ENCODE results near the gene NCK2.

NCK2 gene

GRCh38 chr2:105912081-105912480 is 167.4 kb downstream of the NCK2 start:
- peaks cover 20% of the 10 kb centered on the region for H3K4me1 Mint-ChIP-seq (ENCODE audit: low read depth)
- no peaks in the 10 kb centered on the region for H3K27me3 Mint-ChIP-seq
- no peak overlapping the region for H3K4me3 Mint-ChIP-seq
- H3K9me3 Mint-ChIP-seq: peaks cover 18% of the 10 kb centered on the region
- peaks cover 6% of the 10 kb centered on the region for H3K36me3 Mint-ChIP-seq (ENCODE audit: low read depth)
- peak overlapping the region; percentile 82 for H3K27ac Mint-ChIP-seq
- DNase-seq: no peak

- H3K36me3 Mint-ChIP-seq (ENCODE audit: low read depth): peaks cover 6% of the 10 kb centered on the region
- H3K4me3 Mint-ChIP-seq: no peak overlapping the region
- H3K27ac Mint-ChIP-seq: no peak overlapping the region
- peaks cover 41% of the 10 kb centered on the region for H3K4me1 Mint-ChIP-seq (ENCODE audit: low read depth)
- H3K9me3 Mint-ChIP-seq: peaks cover 18% of the 10 kb centered on the region
- no peaks in the 10 kb centered on the region for H3K27me3 Mint-ChIP-seq
- DNase-seq: no peak
Measured at GRCh38 chr2:105915005-105915558, 170.4 kb downstream of the NCK2 start.

GRCh38 chr2:105917226-105917625 is 172.5 kb downstream of the NCK2 start:
- no peak overlapping the region for H3K27ac Mint-ChIP-seq
- H3K27me3 Mint-ChIP-seq: no peaks in the 10 kb centered on the region
- no peak for DNase-seq
- peaks cover 37% of the 10 kb centered on the region for H3K4me1 Mint-ChIP-seq (ENCODE audit: low read depth)
- H3K36me3 Mint-ChIP-seq (ENCODE audit: low read depth): peaks cover 6% of the 10 kb centered on the region
- H3K9me3 Mint-ChIP-seq: peaks cover 19% of the 10 kb centered on the region
- H3K4me3 Mint-ChIP-seq: no peak overlapping the region

GRCh38 chr2:105917688-105918087 is 173.0 kb downstream of the NCK2 start:
- Mint-ChIP-seq H3K27ac (no peak overlapping the region), H3K4me1 (ENCODE audit: low read depth) (peaks cover 32% of the 10 kb centered on the region), H3K36me3 (ENCODE audit: low read depth) (peaks cover 6% of the 10 kb centered on the region), H3K4me3 (no peak overlapping the region), H3K27me3 (no peaks in the 10 kb centered on the region), H3K9me3 (peaks cover 19% of the 10 kb centered on the region)
- no peak for DNase-seq

- Mint-ChIP-seq H3K27me3 (no peaks in the 10 kb centered on the region), H3K36me3 (ENCODE audit: low read depth) (peaks cover 4% of the 10 kb centered on the region), H3K4me1 (ENCODE audit: low read depth) (peaks cover 38% of the 10 kb centered on the region), H3K9me3 (peaks cover 17% of the 10 kb centered on the region), H3K27ac (no peak overlapping the region), H3K4me3 (no peak overlapping the region)
- DNase-seq: no peak
Measured at GRCh38 chr2:105919191-105919811, 174.6 kb downstream of the NCK2 start.

GRCh38 chr2:105919826-105920225 is 175.1 kb downstream of the NCK2 start:
- no peak overlapping the region for H3K4me3 Mint-ChIP-seq
- peaks cover 14% of the 10 kb centered on the region for H3K9me3 Mint-ChIP-seq
- DNase-seq: peak; percentile 62
- H3K27ac Mint-ChIP-seq: no peak overlapping the region
- peaks cover 44% of the 10 kb centered on the region for H3K4me1 Mint-ChIP-seq (ENCODE audit: low read depth)
- H3K27me3 Mint-ChIP-seq: no peaks in the 10 kb centered on the region
- peaks cover 4% of the 10 kb centered on the region for H3K36me3 Mint-ChIP-seq (ENCODE audit: low read depth)

GRCh38 chr2:105924271-105924670 is 179.6 kb downstream of the NCK2 start:
- DNase-seq: no peak
- H3K27ac Mint-ChIP-seq: no peak overlapping the region
- no peak overlapping the region for H3K4me3 Mint-ChIP-seq
- H3K9me3 Mint-ChIP-seq: peaks cover 4% of the 10 kb centered on the region
- no peaks in the 10 kb centered on the region for H3K36me3 Mint-ChIP-seq (ENCODE audit: low read depth)
- no peaks in the 10 kb centered on the region for H3K27me3 Mint-ChIP-seq
- H3K4me1 Mint-ChIP-seq (ENCODE audit: low read depth): peaks cover 64% of the 10 kb centered on the region

GRCh38 chr2:105924932-105925331 is 180.2 kb downstream of the NCK2 start:
- Mint-ChIP-seq H3K9me3 (peaks cover 4% of the 10 kb centered on the region), H3K27ac (no peak overlapping the region), H3K4me3 (no peak overlapping the region), H3K27me3 (no peaks in the 10 kb centered on the region), H3K36me3 (ENCODE audit: low read depth) (no peaks in the 10 kb centered on the region), H3K4me1 (ENCODE audit: low read depth) (peaks cover 64% of the 10 kb centered on the region)
- DNase-seq: no peak

GRCh38 chr2:105925390-105925789 is 180.7 kb downstream of the NCK2 start:
- no peaks in the 10 kb centered on the region for H3K27me3 Mint-ChIP-seq
- H3K36me3 Mint-ChIP-seq (ENCODE audit: low read depth): no peaks in the 10 kb centered on the region
- no peak overlapping the region for H3K27ac Mint-ChIP-seq
- no peak overlapping the region for H3K4me3 Mint-ChIP-seq
- no peak for DNase-seq
- H3K9me3 Mint-ChIP-seq: peaks cover 4% of the 10 kb centered on the region
- H3K4me1 Mint-ChIP-seq (ENCODE audit: low read depth): peaks cover 66% of the 10 kb centered on the region

- Mint-ChIP-seq H3K4me3 (peak overlapping the region; percentile 16), H3K4me1 (ENCODE audit: low read depth) (peaks cover 72% of the 10 kb centered on the region), H3K27me3 (no peaks in the 10 kb centered on the region), H3K36me3 (ENCODE audit: low read depth) (no peaks in the 10 kb centered on the region), H3K9me3 (no peaks in the 10 kb centered on the region), H3K27ac (peak overlapping the region; percentile 86)
- DNase-seq: peak; percentile 54
Measured at GRCh38 chr2:105926960-105927678, 182.4 kb downstream of the NCK2 start.

- Mint-ChIP-seq H3K27me3 (no peaks in the 10 kb centered on the region), H3K36me3 (ENCODE audit: low read depth) (no peaks in the 10 kb centered on the region), H3K27ac (peak overlapping the region; percentile 86), H3K9me3 (peaks cover under 1% of the 10 kb centered on the region), H3K4me1 (ENCODE audit: low read depth) (peaks cover 75% of the 10 kb centered on the region), H3K4me3 (peak overlapping the region; percentile 13)
- no peak for DNase-seq
Measured at GRCh38 chr2:105928086-105928485, 183.4 kb downstream of the NCK2 start.

- Mint-ChIP-seq H3K36me3 (ENCODE audit: low read depth) (no peaks in the 10 kb centered on the region), H3K9me3 (peaks cover 6% of the 10 kb centered on the region), H3K27ac (peak overlapping the region; percentile 86), H3K27me3 (no peaks in the 10 kb centered on the region), H3K4me1 (ENCODE audit: low read depth) (peaks cover 72% of the 10 kb centered on the region), H3K4me3 (no peak overlapping the region)
- no peak for DNase-seq
Measured at GRCh38 chr2:105928563-105928962, 183.9 kb downstream of the NCK2 start.

GRCh38 chr2:105929516-105929915 is 184.8 kb downstream of the NCK2 start:
- H3K27me3 Mint-ChIP-seq: no peaks in the 10 kb centered on the region
- H3K4me1 Mint-ChIP-seq (ENCODE audit: low read depth): peaks cover 68% of the 10 kb centered on the region
- peak; percentile 48 for DNase-seq
- H3K36me3 Mint-ChIP-seq (ENCODE audit: low read depth): no peaks in the 10 kb centered on the region
- peaks cover 10% of the 10 kb centered on the region for H3K9me3 Mint-ChIP-seq
- peak overlapping the region; percentile 74 for H3K27ac Mint-ChIP-seq
- H3K4me3 Mint-ChIP-seq: no peak overlapping the region

GRCh38 chr2:105932582-105932981 is 187.9 kb downstream of the NCK2 start:
- DNase-seq: no peak
- H3K36me3 Mint-ChIP-seq (ENCODE audit: low read depth): no peaks in the 10 kb centered on the region
- H3K27ac Mint-ChIP-seq: no peak overlapping the region
- peaks cover 42% of the 10 kb centered on the region for H3K4me1 Mint-ChIP-seq (ENCODE audit: low read depth)
- no peaks in the 10 kb centered on the region for H3K27me3 Mint-ChIP-seq
- no peak overlapping the region for H3K4me3 Mint-ChIP-seq
- H3K9me3 Mint-ChIP-seq: peaks cover 10% of the 10 kb centered on the region

GRCh38 chr2:105933906-105934305 is 189.2 kb downstream of the NCK2 start:
- Mint-ChIP-seq H3K36me3 (ENCODE audit: low read depth) (no peaks in the 10 kb centered on the region), H3K9me3 (peaks cover 10% of the 10 kb centered on the region), H3K27me3 (no peaks in the 10 kb centered on the region), H3K27ac (no peak overlapping the region), H3K4me3 (no peak overlapping the region), H3K4me1 (ENCODE audit: low read depth) (peaks cover 30% of the 10 kb centered on the region)
- DNase-seq: no peak
